HEK293 (cell line): ENCODE results near the gene TC2N.

Experiments
- CTCF ChIA-PET: fragments of 350-600 bp; formaldehyde crosslinking; extraction: SDS; loops from one replicate; lab custom pipeline; 2021; ENCODE audit warnings: antibody characterized with exemption; lab: Yijun Ruan, JAX
- POLR2A ChIA-PET: fragments of 300-600 bp; formaldehyde crosslinking; extraction: SDS; loops from one replicate; lab custom pipeline; 2020; ENCODE audit warnings: antibody characterized with exemption, inconsistent platforms; lab: Yijun Ruan, JAX
- H3K27ac ChIP-seq: fragments of 200-500 bp; sonication (Bioruptor generic); 2 replicates; pipeline ENCODE4 v1.5.1; 2014; ENCODE audit warnings: low read depth, low read length, control low read depth, inconsistent platforms; ENCODE audit errors: extremely low read depth
- H3K36me3 ChIP-seq, 2 experiments: fragments of 200-500 bp in 1 of 2; sonication (Bioruptor generic) in 1 of 2; 1 replicate in 1 of 2; 2 replicates in 1 of 2; pipeline ENCODE4 v1.5.1; 2014 to 2017; ENCODE audit warnings: inconsistent platforms in 2 of 2, low read length in 2 of 2; ENCODE audit not compliant: control insufficient read depth in 2 of 2, insufficient read depth in 1 of 2
- H3K4me1 ChIP-seq: fragments of 200-500 bp; sonication (Bioruptor generic); 2 replicates; pipeline ENCODE4 v1.5.1; 2014; ENCODE audit warnings: mild to moderate bottlenecking, low read length, inconsistent platforms; ENCODE audit not compliant: control insufficient read depth, insufficient read depth
- H3K4me3 ChIP-seq: 2 replicates; pipeline ENCODE4 v1.5.1; 2011; ENCODE audit warnings: low read depth, mild to moderate bottlenecking, control low read depth, low read length, moderate library complexity
- H3K9me3 ChIP-seq: fragments of 200-500 bp; sonication (Bioruptor generic); 2 replicates; pipeline ENCODE4 v1.5.1; 2014; ENCODE audit warnings: low read depth, low read length, inconsistent platforms; ENCODE audit not compliant: control insufficient read depth, insufficient read depth
- EGR2 ChIP-seq: fragments of 450-650 bp; formaldehyde crosslinking; IDR thresholded peaks from 2 replicates; pipeline ENCODE4 v1.5.1; 2016; ENCODE audit warnings: low read depth, missing biosample characterization, missing genetic modification characterization
- KLF16 ChIP-seq: fragments of 450-650 bp; formaldehyde crosslinking; IDR thresholded peaks from 2 replicates; pipeline ENCODE4 v1.5.1; 2017; ENCODE audit warnings: missing biosample characterization, missing genetic modification characterization
- KLF9 ChIP-seq: fragments of 450-650 bp; formaldehyde crosslinking; IDR thresholded peaks from 2 replicates; pipeline ENCODE4 v1.5.1; 2016; ENCODE audit warnings: missing biosample characterization, missing genetic modification characterization, low read depth
- RBAK ChIP-seq: fragments of 450-650 bp; formaldehyde crosslinking; IDR thresholded peaks from 2 replicates; pipeline ENCODE4 v1.5.1; 2016; ENCODE audit warnings: missing biosample characterization, missing genetic modification characterization
- REPIN1 ChIP-seq: fragments of 450-650 bp; formaldehyde crosslinking; IDR thresholded peaks from 2 replicates; pipeline ENCODE4 v1.5.1; 2017; ENCODE audit warnings: missing biosample characterization, missing genetic modification characterization, low read depth
- SALL2 ChIP-seq: fragments of 450-650 bp; formaldehyde crosslinking; IDR thresholded peaks from 2 replicates; pipeline ENCODE4 v1.5.0; 2017; ENCODE audit warnings: missing biosample characterization, mild to moderate bottlenecking, missing genetic modification characterization, borderline replicate concordance
- SCRT2 ChIP-seq: fragments of 450-650 bp; formaldehyde crosslinking; IDR thresholded peaks from 2 replicates; pipeline ENCODE4 v1.5.1; 2016; ENCODE audit warnings: missing biosample characterization, missing genetic modification characterization
- WT1 ChIP-seq: fragments of 450-650 bp; formaldehyde crosslinking; IDR thresholded peaks from 2 replicates; pipeline ENCODE4 v1.5.1; 2016; ENCODE audit warnings: missing biosample characterization, missing genetic modification characterization
- ZFHX2 ChIP-seq: fragments of 450-650 bp; formaldehyde crosslinking; conservative IDR thresholded peaks from 2 replicates; pipeline ENCODE4 v1.5.1; 2016; ENCODE audit warnings: missing biosample characterization, missing genetic modification characterization
- ZNF114 ChIP-seq: fragments of 450-650 bp; formaldehyde crosslinking; IDR thresholded peaks from 2 replicates; pipeline ENCODE4 v1.5.0; 2017; ENCODE audit warnings: missing biosample characterization, missing genetic modification characterization
- ZNF132 ChIP-seq: fragments of 450-650 bp; formaldehyde crosslinking; IDR thresholded peaks from 2 replicates; pipeline ENCODE4 v1.5.1; 2017; ENCODE audit warnings: missing biosample characterization, missing genetic modification characterization, borderline replicate concordance
- ZNF174 ChIP-seq: fragments of 450-650 bp; formaldehyde crosslinking; IDR thresholded peaks from 2 replicates; pipeline ENCODE4 v1.5.0; 2017; ENCODE audit warnings: missing biosample characterization, mild to moderate bottlenecking, missing genetic modification characterization
- ZNF211 ChIP-seq: fragments of 450-650 bp; formaldehyde crosslinking; IDR thresholded peaks from 2 replicates; pipeline ENCODE4 v1.5.1; 2016; ENCODE audit warnings: low read depth, missing biosample characterization, missing genetic modification characterization
- ZNF423 ChIP-seq: fragments of 450-650 bp; formaldehyde crosslinking; IDR thresholded peaks from 2 replicates; pipeline ENCODE4 v1.5.1; 2016; ENCODE audit warnings: missing biosample characterization, missing genetic modification characterization
- ZNF48 ChIP-seq: fragments of 450-650 bp; formaldehyde crosslinking; IDR thresholded peaks from 2 replicates; pipeline ENCODE4 v1.5.1; 2016; ENCODE audit warnings: missing biosample characterization, missing genetic modification characterization
- ZNF529 ChIP-seq: fragments of 450-650 bp; formaldehyde crosslinking; IDR thresholded peaks from 2 replicates; pipeline ENCODE4 v1.5.1; 2017; ENCODE audit warnings: missing genetic modification characterization, missing biosample characterization; ENCODE audit not compliant: insufficient replicate concordance
- ZNF558 ChIP-seq: fragments of 450-650 bp; formaldehyde crosslinking; IDR thresholded peaks from 2 replicates; pipeline ENCODE4 v1.5.1; 2016; ENCODE audit warnings: missing biosample characterization, missing genetic modification characterization
- ZNF561 ChIP-seq: fragments of 450-650 bp; IDR thresholded peaks from 2 replicates; pipeline ENCODE4 v1.5.1; 2018; ENCODE audit warnings: missing biosample characterization, missing genetic modification characterization, borderline replicate concordance
- ZNF596 ChIP-seq: fragments of 450-650 bp; IDR thresholded peaks from 2 replicates; pipeline ENCODE4 v1.5.0; 2018; ENCODE audit warnings: missing biosample characterization, mild to moderate bottlenecking, missing genetic modification characterization, moderate library complexity
- ZNF626 ChIP-seq: fragments of 450-650 bp; sonication (Bioruptor Pico); formaldehyde crosslinking; IDR thresholded peaks from 2 replicates; pipeline ENCODE4 v1.5.1; 2018; ENCODE audit warnings: missing biosample characterization, missing genetic modification characterization, inconsistent platforms
- ZNF670 ChIP-seq: fragments of 450-650 bp; formaldehyde crosslinking; IDR thresholded peaks from 2 replicates; pipeline ENCODE4 v1.5.1; 2016; ENCODE audit warnings: missing biosample characterization, missing genetic modification characterization, low read depth
- ZNF677 ChIP-seq: fragments of 450-650 bp; IDR thresholded peaks from 2 replicates; pipeline ENCODE4 v1.5.0; 2018; ENCODE audit warnings: missing biosample characterization, mild to moderate bottlenecking, missing genetic modification characterization, moderate library complexity
- ZNF701 ChIP-seq: fragments of 450-650 bp; formaldehyde crosslinking; IDR thresholded peaks from 2 replicates; pipeline ENCODE4 v1.5.1; 2016; ENCODE audit warnings: missing biosample characterization, missing genetic modification characterization
- ZNF76 ChIP-seq: fragments of 450-650 bp; formaldehyde crosslinking; IDR thresholded peaks from 2 replicates; pipeline ENCODE4; 2016; ENCODE audit warnings: low read depth, missing biosample characterization, missing genetic modification characterization, borderline replicate concordance
- TF ChIP-seq, protein P1 (sequence below): IDR thresholded peaks from 2 replicates; pipeline ENCODE4 v1.6.1; 2011; ENCODE audit warnings: mild to moderate bottlenecking, low read depth, low read length, borderline replicate concordance
- TF ChIP-seq, protein P2 (sequence below): fragments of 450-650 bp; formaldehyde crosslinking; IDR thresholded peaks from 2 replicates; pipeline ENCODE4 v1.5.1; 2016; ENCODE audit warnings: missing biosample characterization, missing genetic modification characterization
- TF ChIP-seq, protein P3 (sequence below): fragments of 450-650 bp; formaldehyde crosslinking; IDR thresholded peaks from 2 replicates; pipeline ENCODE4 v1.5.1; 2017; ENCODE audit warnings: missing biosample characterization, missing genetic modification characterization
- TF ChIP-seq, protein P4 (sequence below): fragments of 450-650 bp; formaldehyde crosslinking; IDR thresholded peaks from 2 replicates; pipeline ENCODE4 v1.5.1; 2016; ENCODE audit warnings: missing biosample characterization, missing genetic modification characterization

Gene TC2N

DNA sequence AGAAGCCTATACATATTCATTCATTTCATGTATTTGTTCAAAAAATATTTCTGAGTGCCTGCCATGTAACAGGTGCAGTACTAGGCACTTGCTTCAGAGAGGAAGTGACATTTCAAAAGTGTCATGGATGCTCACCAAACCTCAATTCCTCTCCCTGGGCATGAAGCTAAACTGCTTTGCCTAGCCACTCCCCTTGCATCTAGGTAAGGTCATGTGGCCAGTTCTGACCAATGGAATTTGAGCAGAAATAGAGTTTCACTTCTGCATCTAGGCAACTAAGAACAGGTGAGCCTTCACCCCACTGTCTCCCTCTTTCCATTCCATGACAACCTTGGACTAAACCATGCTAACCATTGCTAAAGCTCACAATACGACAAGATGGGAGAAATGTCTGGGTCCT is 27.6 kb downstream of the TC2N start:
- no peak for TF ChIP-seq ZNF211 (tag by site-specific recombination)
- TF ChIP-seq SCRT2 = 0 out of 2 replicates have a peak, but pooled peaks have one; percentile 22
- peaks cover 5% of the 10 kb centered on the region; the same call in 1 of the 2 replicates for H3K4me1 ChIP-seq
- no peaks in the 10 kb centered on the region for H3K9me3 ChIP-seq
- CTCF ChIA-PET = no interaction called here
- H3K36me3 ChIP-seq = no peaks in the 10 kb centered on the region
- H3K4me3 ChIP-seq = no peak overlapping the region
- H3K27ac ChIP-seq = no peak overlapping the region
- POLR2A ChIA-PET = no interaction called here

DNA sequence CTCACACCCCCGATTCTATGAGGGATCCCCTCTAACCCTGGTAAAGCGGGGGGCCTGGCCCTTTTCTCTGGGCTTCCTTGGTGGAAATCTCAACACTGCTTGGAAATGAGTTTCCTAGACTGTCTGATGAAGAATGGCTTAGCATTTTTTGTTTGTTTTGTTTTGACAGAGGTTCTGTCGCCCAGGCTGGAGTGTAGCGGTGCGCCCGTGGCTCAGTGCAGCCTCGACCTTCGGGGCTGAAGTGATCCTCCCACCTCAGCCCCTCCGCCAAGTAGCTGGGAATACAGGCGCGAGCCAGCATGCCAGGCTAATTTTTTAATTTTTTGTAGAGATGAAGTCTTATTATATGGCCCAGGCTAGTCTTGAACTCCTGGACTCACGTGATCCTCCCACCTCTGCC is 30.3 kb downstream of the TC2N start:
- peaks cover 5% of the 10 kb centered on the region; the same call in 1 of the 2 replicates for H3K4me1 ChIP-seq
- CTCF ChIA-PET = no interaction called here
- H3K4me3 ChIP-seq = peak overlapping the region; percentile 79
- no peak overlapping the region for H3K27ac ChIP-seq
- TF ChIP-seq ZNF174 (no peak), SALL2 (tag by site-specific recombination) (no peak), ZNF670 (tag by site-specific recombination) (no peak), ZNF114 (tag by site-specific recombination) (no peak), ZNF132 (tag by site-specific recombination) (no peak), ZNF48 (tag by site-specific recombination) (no peak), ZNF626 (tag by site-specific recombination) (no peak), RBAK (no peak), ZNF561 (no peak), SCRT2 (no peak), REPIN1 (no peak)
- TF ChIP-seq, protein P1, sequence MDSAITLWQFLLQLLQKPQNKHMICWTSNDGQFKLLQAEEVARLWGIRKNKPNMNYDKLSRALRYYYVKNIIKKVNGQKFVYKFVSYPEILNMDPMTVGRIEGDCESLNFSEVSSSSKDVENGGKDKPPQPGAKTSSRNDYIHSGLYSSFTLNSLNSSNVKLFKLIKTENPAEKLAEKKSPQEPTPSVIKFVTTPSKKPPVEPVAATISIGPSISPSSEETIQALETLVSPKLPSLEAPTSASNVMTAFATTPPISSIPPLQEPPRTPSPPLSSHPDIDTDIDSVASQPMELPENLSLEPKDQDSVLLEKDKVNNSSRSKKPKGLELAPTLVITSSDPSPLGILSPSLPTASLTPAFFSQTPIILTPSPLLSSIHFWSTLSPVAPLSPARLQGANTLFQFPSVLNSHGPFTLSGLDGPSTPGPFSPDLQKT = no peak
- TF ChIP-seq, protein P2, sequence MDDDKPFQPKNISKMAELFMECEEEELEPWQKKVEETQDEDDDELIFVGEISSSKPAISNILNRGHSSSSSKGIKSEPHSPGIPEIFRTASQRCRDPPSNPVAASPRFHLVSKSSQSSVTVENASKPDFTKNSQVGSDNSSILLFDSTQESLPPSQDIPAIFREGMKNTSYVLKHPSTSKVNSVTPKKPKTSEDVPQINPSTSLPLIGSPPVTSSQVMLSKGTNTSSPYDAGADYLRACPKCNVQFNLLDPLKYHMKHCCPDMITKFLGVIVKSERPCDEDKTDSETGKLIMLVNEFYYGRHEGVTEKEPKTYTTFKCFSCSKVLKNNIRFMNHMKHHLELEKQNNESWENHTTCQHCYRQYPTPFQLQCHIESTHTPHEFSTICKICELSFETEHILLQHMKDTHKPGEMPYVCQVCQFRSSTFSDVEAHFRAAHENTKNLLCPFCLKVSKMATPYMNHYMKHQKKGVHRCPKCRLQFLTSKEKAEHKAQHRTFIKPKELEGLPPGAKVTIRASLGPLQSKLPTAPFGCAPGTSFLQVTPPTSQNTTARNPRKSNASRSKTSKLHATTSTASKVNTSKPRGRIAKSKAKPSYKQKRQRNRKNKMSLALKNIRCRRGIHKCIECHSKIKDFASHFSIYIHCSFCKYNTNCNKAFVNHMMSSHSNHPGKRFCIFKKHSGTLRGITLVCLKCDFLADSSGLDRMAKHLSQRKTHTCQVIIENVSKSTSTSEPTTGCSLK (tag by site-specific recombination) = no peak
- TF ChIP-seq, protein P3, sequence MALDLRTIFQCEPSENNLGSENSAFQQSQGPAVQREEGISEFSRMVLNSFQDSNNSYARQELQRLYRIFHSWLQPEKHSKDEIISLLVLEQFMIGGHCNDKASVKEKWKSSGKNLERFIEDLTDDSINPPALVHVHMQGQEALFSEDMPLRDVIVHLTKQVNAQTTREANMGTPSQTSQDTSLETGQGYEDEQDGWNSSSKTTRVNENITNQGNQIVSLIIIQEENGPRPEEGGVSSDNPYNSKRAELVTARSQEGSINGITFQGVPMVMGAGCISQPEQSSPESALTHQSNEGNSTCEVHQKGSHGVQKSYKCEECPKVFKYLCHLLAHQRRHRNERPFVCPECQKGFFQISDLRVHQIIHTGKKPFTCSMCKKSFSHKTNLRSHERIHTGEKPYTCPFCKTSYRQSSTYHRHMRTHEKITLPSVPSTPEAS (tag by site-specific recombination) = no peak
- no peaks in the 10 kb centered on the region for H3K9me3 ChIP-seq
- POLR2A ChIA-PET = no interaction called here
- H3K36me3 ChIP-seq = no peaks in the 10 kb centered on the region

DNA sequence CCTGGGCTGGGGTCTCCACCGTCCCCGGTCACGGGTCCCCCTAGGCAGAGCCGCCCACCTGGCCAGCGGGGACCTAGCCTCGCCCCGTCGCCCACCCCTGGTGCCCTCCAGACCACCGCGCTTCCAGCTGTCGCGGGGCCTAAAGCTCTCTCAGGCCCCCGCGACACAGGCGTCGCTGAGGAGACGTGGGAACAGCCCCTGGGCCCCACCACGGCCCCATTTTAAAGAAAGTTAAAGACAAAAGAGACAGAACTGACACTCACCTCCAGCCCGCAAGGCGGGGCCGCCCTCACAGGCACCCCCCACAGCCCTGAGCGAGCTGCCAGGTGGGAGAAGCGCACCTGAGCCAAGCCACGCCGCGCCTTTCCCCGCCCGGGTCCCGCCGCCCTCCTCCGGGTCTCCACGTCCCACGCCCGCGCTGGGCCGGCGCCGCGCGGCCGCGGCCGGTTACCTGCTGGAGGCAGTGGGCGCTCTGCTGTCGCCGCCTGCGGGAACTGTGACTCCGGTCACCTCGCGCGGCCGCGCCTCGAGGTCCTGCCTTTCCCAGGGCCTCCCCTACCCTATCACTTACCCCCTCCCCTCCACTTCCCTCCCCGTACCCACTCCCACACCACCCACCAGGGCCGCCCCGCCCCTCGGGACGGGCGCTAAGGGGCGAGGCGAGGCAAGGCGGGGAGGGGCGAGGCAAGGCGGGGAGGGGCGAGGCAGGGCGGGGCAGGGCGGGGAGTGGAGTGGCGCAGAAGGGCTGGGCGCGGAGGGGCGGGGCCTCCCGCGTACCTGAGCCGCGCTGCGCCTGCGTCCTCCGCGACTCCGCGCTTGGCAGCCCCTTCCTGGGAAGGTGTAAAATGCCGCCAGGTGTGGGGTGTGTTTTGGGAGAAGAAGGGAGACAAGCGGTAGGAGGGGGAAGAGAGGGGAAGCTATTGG is 31.2 kb downstream of the TC2N start:
- peak overlapping the region; percentile 60; the same call in 1 of the 2 replicates for H3K27ac ChIP-seq
- POLR2A ChIA-PET = no interaction called here
- TF ChIP-seq ZNF596 (0 out of 2 replicates have a peak, but pooled peaks have one; percentile 32), ZNF529 (tag by site-specific recombination) (no peak), ZNF132 (tag by site-specific recombination) (no peak), WT1 (tag by site-specific recombination) (no peak), KLF9 (tag by site-specific recombination) (peak; percentile 68), ZNF701 (tag by site-specific recombination) (no peak), KLF16 (tag by site-specific recombination) (no peak), ZNF558 (tag by site-specific recombination) (no peak), ZNF677 (tag by site-specific recombination) (no peak), ZNF423 (tag by site-specific recombination) (no peak), EGR2 (tag by site-specific recombination) (peak; percentile 85), ZFHX2 (peak; percentile 97), ZNF76 (no peak)
- TF ChIP-seq, protein P4, sequence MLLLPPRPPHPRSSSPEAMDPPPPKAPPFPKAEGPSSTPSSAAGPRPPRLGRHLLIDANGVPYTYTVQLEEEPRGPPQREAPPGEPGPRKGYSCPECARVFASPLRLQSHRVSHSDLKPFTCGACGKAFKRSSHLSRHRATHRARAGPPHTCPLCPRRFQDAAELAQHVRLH (tag by site-specific recombination) = no peak

More for the DNA sequence above, 31.2 kb downstream of the TC2N start:
- Histone ChIP-seq H3K4me3 (peak overlapping the region; percentile 79), H3K36me3 (no peaks in the 10 kb centered on the region), H3K4me1 (peaks cover 10% of the 10 kb centered on the region), H3K9me3 (no peaks in the 10 kb centered on the region)
- CTCF ChIA-PET = interaction anchor here (0.6 to 0.9 kb wide), 2 partner anchors 27 to 79 kb away, joined by 3 to 4 read pairs; no protein-coding TSS in a partner anchor
